Mesenchymal stem cell (in vitro differentiated cells and primary cell): Measurements from ENCODE around the gene IFNG-AS1. TPM values are rescaled to one million over a fixed set of nuclear protein-coding genes. Genes with fewer than 3 reads are reported as not detected.

ENCODE experiments used
- small RNA-seq: library from polyadenylated mRNA; stranded (forward); fragments of <200 nt; extraction: miRNeasy Mini kit (QIAGEN cat#:217004); gene quantifications from one replicate; pipeline ENCODE3, GENCODE V24; 2013; ENCODE audit warnings: low read depth

IFNG-AS1 gene

Small RNA genes lying within 50 kb of the gene (small RNA-seq; reads per million reads assigned to genes)
- gene AC005294.1 (not detected), gene RPL39P28 (not detected)
